Activated CD4-positive, alpha-beta memory T cell treated with anti-CD3 and anti-CD28 coated beads, Interleukin-2, amount 10 ng/mL, durations not matched to agents 7 days and 5 days (primary cell): ENCODE results near the gene PRR19. TPM values are rescaled to one million over a fixed set of nuclear protein-coding genes. Genes with fewer than 3 reads are reported as not detected.

ENCODE experiments used
- CTCF ChIA-PET: fragments of 350-600 bp; sonication (Branson Sonifier 250); formaldehyde crosslinking; loops from one replicate; lab custom pipeline; 2021; ENCODE audit warnings: antibody characterized with exemption, inconsistent platforms; lab: Charles Lee
- POLR2A ChIA-PET: fragments of 350-600 bp; sonication (Branson Sonifier 250); formaldehyde crosslinking; loops from one replicate; lab custom pipeline; 2021; ENCODE audit warnings: antibody characterized with exemption; lab: Charles Lee
- DNase-seq: peaks from one replicate; pipeline ENCODE4 v3.0.0-alpha.2; 2020
- H3K27ac Mint-ChIP-seq: one replicate; pipeline ENCODE4 v1.8.0; 2021; ENCODE audit warnings: mild to moderate bottlenecking, mixed read lengths
- H3K27me3 Mint-ChIP-seq: one replicate; pipeline ENCODE4 v1.8.0; 2021; ENCODE audit warnings: mixed read lengths
- H3K36me3 Mint-ChIP-seq: one replicate; pipeline ENCODE4 v1.8.0; 2021; ENCODE audit warnings: low read depth, mixed read lengths
- H3K4me1 Mint-ChIP-seq: one replicate; pipeline ENCODE4 v1.8.0; 2021; ENCODE audit warnings: mixed read lengths
- H3K4me3 Mint-ChIP-seq: one replicate; pipeline ENCODE4 v1.8.0; 2021; ENCODE audit warnings: mild to moderate bottlenecking, mixed read lengths
- H3K9me3 Mint-ChIP-seq: one replicate; pipeline ENCODE4 v1.8.0; 2021; ENCODE audit warnings: mixed read lengths
- total RNA-seq, 2 experiments: library from RNA; stranded (reverse); gene quantifications; one replicate each; pipeline ENCODE4 v1.2.3, GENCODE V29; 2021

Gene PRR19
- total RNA-seq, 2 experiments from 2014 or later: 0.45 to 0.91 TPM

- H3K27ac Mint-ChIP-seq: no peak overlapping the region
- H3K9me3 Mint-ChIP-seq: no peaks in the 10 kb centered on the region
- peaks cover 34% of the 10 kb centered on the region for H3K36me3 Mint-ChIP-seq
- ChIA-PET POLR2A (no interaction called here), CTCF (no interaction called here)
- no peak for DNase-seq
- peaks cover 26% of the 10 kb centered on the region for H3K4me1 Mint-ChIP-seq
- no peak overlapping the region for H3K4me3 Mint-ChIP-seq
- H3K27me3 Mint-ChIP-seq: no peaks in the 10 kb centered on the region
Observed at GRCh38 chr19:42287017-42287826, 14.7 kb upstream of the PRR19 start.

GRCh38 chr19:42287827-42288107 lies 14.2 kb upstream of the PRR19 start:
- Mint-ChIP-seq H3K36me3 (peaks cover 37% of the 10 kb centered on the region), H3K27me3 (no peaks in the 10 kb centered on the region), H3K27ac (no peak overlapping the region), H3K9me3 (no peaks in the 10 kb centered on the region), H3K4me1 (peaks cover 26% of the 10 kb centered on the region), H3K4me3 (no peak overlapping the region)
- POLR2A ChIA-PET: no interaction called here
- CTCF ChIA-PET: no interaction called here
- DNase-seq: no peak

- H3K27me3 Mint-ChIP-seq: no peaks in the 10 kb centered on the region
- H3K27ac Mint-ChIP-seq: no peak overlapping the region
- H3K4me3 Mint-ChIP-seq: no peak overlapping the region
- ChIA-PET CTCF (no interaction called here), POLR2A (interaction anchor here (0.8 to 1.4 kb wide), 2 partner anchors 9 to 68 kb away, joined by 3 to 4 read pairs; partner anchors contain the start of gene ZNF526)
- no peak for DNase-seq
- no peaks in the 10 kb centered on the region for H3K9me3 Mint-ChIP-seq
- peaks cover 28% of the 10 kb centered on the region for H3K4me1 Mint-ChIP-seq
- peaks cover 42% of the 10 kb centered on the region for H3K36me3 Mint-ChIP-seq
Observed at GRCh38 chr19:42288387-42288786, 13.5 kb upstream of the PRR19 start.

- no peaks in the 10 kb centered on the region for H3K27me3 Mint-ChIP-seq
- POLR2A ChIA-PET: interaction anchor here (0.8 to 1.4 kb wide), 2 partner anchors 9 to 69 kb away, joined by 3 to 4 read pairs; partner anchors contain the start of gene ZNF526
- peaks cover 28% of the 10 kb centered on the region for H3K4me1 Mint-ChIP-seq
- no peaks in the 10 kb centered on the region for H3K9me3 Mint-ChIP-seq
- H3K27ac Mint-ChIP-seq: no peak overlapping the region
- H3K4me3 Mint-ChIP-seq: no peak overlapping the region
- CTCF ChIA-PET: interaction anchor here (0.6 kb wide), 1 partner anchor 29 kb away, joined by 3 read pairs; no protein-coding TSS in a partner anchor
- no peak for DNase-seq
- peaks cover 48% of the 10 kb centered on the region for H3K36me3 Mint-ChIP-seq
Observed at GRCh38 chr19:42288881-42289555, 12.9 kb upstream of the PRR19 start.

GRCh38 chr19:42289556-42290041 lies 12.3 kb upstream of the PRR19 start:
- H3K27ac Mint-ChIP-seq: no peak overlapping the region
- no peak for DNase-seq
- no peaks in the 10 kb centered on the region for H3K9me3 Mint-ChIP-seq
- H3K27me3 Mint-ChIP-seq: no peaks in the 10 kb centered on the region
- peaks cover 53% of the 10 kb centered on the region for H3K36me3 Mint-ChIP-seq
- ChIA-PET CTCF (interaction anchor here (0.6 kb wide), 1 partner anchor 29 kb away, joined by 3 read pairs; no protein-coding TSS in a partner anchor), POLR2A (interaction anchor here (1.4 kb wide), 1 partner anchor 69 kb away, joined by 4 read pairs; the partner anchor contains the start of gene ZNF526)
- H3K4me3 Mint-ChIP-seq: no peak overlapping the region
- H3K4me1 Mint-ChIP-seq: peaks cover 28% of the 10 kb centered on the region

GRCh38 chr19:42290136-42290522 lies 11.8 kb upstream of the PRR19 start:
- H3K27ac Mint-ChIP-seq: no peak overlapping the region
- no peak for DNase-seq
- H3K9me3 Mint-ChIP-seq: no peaks in the 10 kb centered on the region
- H3K36me3 Mint-ChIP-seq: peaks cover 51% of the 10 kb centered on the region
- peaks cover 23% of the 10 kb centered on the region for H3K4me1 Mint-ChIP-seq
- no peak overlapping the region for H3K4me3 Mint-ChIP-seq
- POLR2A ChIA-PET: no interaction called here
- CTCF ChIA-PET: no interaction called here
- H3K27me3 Mint-ChIP-seq: no peaks in the 10 kb centered on the region

- ChIA-PET CTCF (no interaction called here), POLR2A (no interaction called here)
- no peak overlapping the region for H3K27ac Mint-ChIP-seq
- no peak overlapping the region for H3K4me3 Mint-ChIP-seq
- H3K36me3 Mint-ChIP-seq: peaks cover 53% of the 10 kb centered on the region
- no peaks in the 10 kb centered on the region for H3K9me3 Mint-ChIP-seq
- H3K27me3 Mint-ChIP-seq: no peaks in the 10 kb centered on the region
- peak; percentile 51 for DNase-seq
- H3K4me1 Mint-ChIP-seq: peaks cover 16% of the 10 kb centered on the region
Observed at GRCh38 chr19:42290523-42291434, 11.2 kb upstream of the PRR19 start.

- peaks cover 48% of the 10 kb centered on the region for H3K36me3 Mint-ChIP-seq
- H3K9me3 Mint-ChIP-seq: no peaks in the 10 kb centered on the region
- H3K4me3 Mint-ChIP-seq: no peak overlapping the region
- ChIA-PET CTCF (no interaction called here), POLR2A (no interaction called here)
- no peak for DNase-seq
- no peaks in the 10 kb centered on the region for H3K27me3 Mint-ChIP-seq
- peaks cover 10% of the 10 kb centered on the region for H3K4me1 Mint-ChIP-seq
- H3K27ac Mint-ChIP-seq: no peak overlapping the region
Observed at GRCh38 chr19:42291435-42291810, 10.5 kb upstream of the PRR19 start.

- Mint-ChIP-seq H3K4me1 (peaks cover 10% of the 10 kb centered on the region), H3K27me3 (no peaks in the 10 kb centered on the region), H3K9me3 (no peaks in the 10 kb centered on the region), H3K36me3 (peaks cover 51% of the 10 kb centered on the region), H3K4me3 (no peak overlapping the region), H3K27ac (no peak overlapping the region)
- no peak for DNase-seq
- CTCF ChIA-PET: interaction anchor here (1.1 to 1.3 kb wide), 2 partner anchors 160 to 161 kb away, joined by 3 to 4 read pairs; partner anchors contain the start of gene POU2F2
- POLR2A ChIA-PET: no interaction called here
Observed at GRCh38 chr19:42292042-42292960, 9.6 kb upstream of the PRR19 start.

- Mint-ChIP-seq H3K4me1 (peaks cover 10% of the 10 kb centered on the region), H3K9me3 (no peaks in the 10 kb centered on the region), H3K27me3 (no peaks in the 10 kb centered on the region), H3K36me3 (peaks cover 47% of the 10 kb centered on the region), H3K27ac (no peak overlapping the region), H3K4me3 (no peak overlapping the region)
- DNase-seq: no peak
- POLR2A ChIA-PET: no interaction called here
- CTCF ChIA-PET: interaction anchor here (1.1 to 1.3 kb wide), 2 partner anchors 160 to 162 kb away, joined by 3 to 4 read pairs; partner anchors contain the start of gene POU2F2
Observed at GRCh38 chr19:42292963-42293362, 9.0 kb upstream of the PRR19 start.

- ChIA-PET POLR2A (no interaction called here), CTCF (interaction anchor here (1.1 kb wide), 1 partner anchor 162 kb away, joined by 3 read pairs; no protein-coding TSS in a partner anchor)
- H3K27ac Mint-ChIP-seq: no peak overlapping the region
- no peaks in the 10 kb centered on the region for H3K9me3 Mint-ChIP-seq
- no peaks in the 10 kb centered on the region for H3K27me3 Mint-ChIP-seq
- no peak overlapping the region for H3K4me3 Mint-ChIP-seq
- no peak for DNase-seq
- peaks cover 10% of the 10 kb centered on the region for H3K4me1 Mint-ChIP-seq
- H3K36me3 Mint-ChIP-seq: peaks cover 47% of the 10 kb centered on the region
Observed at GRCh38 chr19:42293540-42293939, 8.4 kb upstream of the PRR19 start.

- Mint-ChIP-seq H3K36me3 (peaks cover 47% of the 10 kb centered on the region), H3K27ac (no peak overlapping the region), H3K9me3 (no peaks in the 10 kb centered on the region), H3K4me1 (peaks cover 10% of the 10 kb centered on the region), H3K4me3 (no peak overlapping the region), H3K27me3 (no peaks in the 10 kb centered on the region)
- ChIA-PET POLR2A (no interaction called here), CTCF (no interaction called here)
- DNase-seq: no peak
Observed at GRCh38 chr19:42293948-42294347, 8.0 kb upstream of the PRR19 start.
